Esophagus muscularis mucosa (tissue), 4 donors: ENCODE results near the gene HCK. TPM values are rescaled to one million over a fixed set of nuclear protein-coding genes. Genes with fewer than 3 reads are reported as not detected.

ENCODE experiments used
- DNase-seq: peaks from one replicate; pipeline ENCODE4 v3.0.0-alpha.2; 2017; ENCODE audit errors: extremely low spot score
- H3K27ac ChIP-seq, 4 donors: fragments of 200-600 bp; sonication (generic); replicated peaks in 1 of 4; 1 replicate in 3 of 4; 2 replicates in 1 of 4; pipeline ENCODE4 v1.5.1; 2016 to 2019; ENCODE audit warnings: mild to moderate bottlenecking in 1 of 4
- H3K27me3 ChIP-seq, 4 donors: fragments of 200-600 bp; sonication (generic); one replicate each; pipeline versions ENCODE4 v1.5.1 to v1.6.0; 2016 to 2019
- H3K36me3 ChIP-seq, 4 donors: fragments of 200-600 bp; sonication (generic); one replicate each; pipeline ENCODE4 v1.5.1; 2016 to 2019
- H3K4me1 ChIP-seq, 4 donors: fragments of 200-600 bp; sonication (generic); one replicate each; pipeline ENCODE4 v1.5.1; 2016 to 2019
- H3K4me3 ChIP-seq, 4 donors: fragments of 200-600 bp; sonication (generic); 1 replicate in 2 of 4; 2 replicates in 2 of 4; pipeline ENCODE4 v1.5.1; 2016 to 2019; ENCODE audit warnings: mild to moderate bottlenecking in 4 of 4, moderate library complexity in 1 of 4
- H3K9me3 ChIP-seq, 4 donors: fragments of 200-600 bp; sonication (generic); 1 replicate in 3 of 4; 2 replicates in 1 of 4; pipeline ENCODE4 v1.5.1; 2016 to 2019
- EP300 ChIP-seq: sonication (generic); formaldehyde crosslinking; IDR thresholded peaks from one replicate; pipeline ENCODE4 v1.6.1; 2017; ENCODE audit warnings: antibody characterized with exemption
- POLR2A ChIP-seq: fragments of 450-650 bp; IDR thresholded peaks from one replicate; pipeline ENCODE4 v1.6.1; 2017; ENCODE audit warnings: antibody characterized with exemption, moderate library complexity, mild to moderate bottlenecking, low read depth
- POLR2AphosphoS5 ChIP-seq, 2 donors: sonication (generic); formaldehyde crosslinking; IDR thresholded peaks; one replicate each; pipeline ENCODE4 v1.6.1; 2017; ENCODE audit warnings: antibody characterized with exemption in 2 of 2
- WGBS: methylation state at CpG from one replicate; pipeline ENCODE4 v1.1.5; 2018; 5-methylcytosine and 5-hydroxymethylcytosine counted together
- intact Hi-C: fragments of 100-400 bp; cut with DNase I; formaldehyde crosslinking; loops from one replicate; pipeline ENCODE4 v1.15.1; 2023
- total RNA-seq, 4 donors: library from RNA; depleted of rRNA; stranded (reverse); fragments of >200 nt; gene quantifications; one replicate each; pipeline versions ENCODE4 v1.1.0 to v1.2.1, GENCODE V29; 2016
- TF ChIP-seq, protein P1 (sequence below), 3 experiments: fragments of 200-600 bp in 2 of 3; fragments of 450-650 bp in 1 of 3; sonication (generic) in 2 of 3; IDR thresholded peaks; one replicate each; pipeline ENCODE4 v1.5.1; 2017 to 2019; ENCODE audit warnings: antibody characterized with exemption in 3 of 3, mild to moderate bottlenecking in 2 of 3, moderate library complexity in 1 of 3

HCK gene
- total RNA-seq, 4 donors from 2014 or later = 7.8 to 36.6 (median 11.4) TPM

DNA sequence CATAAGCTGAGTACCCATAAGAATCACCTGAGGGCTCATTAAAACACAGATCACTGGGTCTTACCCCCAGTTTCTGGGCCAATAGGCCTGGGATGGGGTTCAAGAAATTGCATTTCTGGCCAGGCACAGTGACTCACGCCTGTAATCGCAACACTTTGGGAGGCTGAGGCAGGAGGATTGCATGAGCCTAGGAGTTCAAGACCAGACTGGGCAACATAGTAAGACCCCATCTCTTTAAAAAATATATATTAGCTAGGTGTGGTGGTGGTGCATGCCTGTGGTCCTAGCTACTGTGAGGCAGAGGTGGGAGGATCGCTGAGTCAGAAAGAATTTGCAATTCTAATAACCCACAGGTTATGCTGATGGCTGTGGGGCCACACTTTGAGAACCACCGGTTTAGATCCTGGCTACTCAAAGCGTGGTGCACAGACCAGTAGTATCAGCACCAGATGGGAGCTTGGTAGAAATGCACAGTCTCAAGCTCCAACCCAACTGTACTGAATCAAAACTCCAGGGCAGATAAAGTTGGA is 39.8 kb upstream of the HCK start:
- intact Hi-C loops = no loop called here
- H3K27me3 ChIP-seq = peaks cover 0 to 80% (median 0%) of the 10 kb centered on the region in 4 donors
- H3K27ac ChIP-seq = no peak overlapping the region
- DNase-seq = no peak
- H3K4me1 ChIP-seq = peaks cover 0 to 26% (median under 1%) of the 10 kb centered on the region in 4 donors
- peak overlapping the region; percentile 37 to 51 (median 38) for H3K4me3 ChIP-seq
- TF ChIP-seq EP300 (no peak), POLR2AphosphoS5 (IDR thresholded peaks at IDR 0.05) (no peak), POLR2A (no peak)
- TF ChIP-seq, protein P1, sequence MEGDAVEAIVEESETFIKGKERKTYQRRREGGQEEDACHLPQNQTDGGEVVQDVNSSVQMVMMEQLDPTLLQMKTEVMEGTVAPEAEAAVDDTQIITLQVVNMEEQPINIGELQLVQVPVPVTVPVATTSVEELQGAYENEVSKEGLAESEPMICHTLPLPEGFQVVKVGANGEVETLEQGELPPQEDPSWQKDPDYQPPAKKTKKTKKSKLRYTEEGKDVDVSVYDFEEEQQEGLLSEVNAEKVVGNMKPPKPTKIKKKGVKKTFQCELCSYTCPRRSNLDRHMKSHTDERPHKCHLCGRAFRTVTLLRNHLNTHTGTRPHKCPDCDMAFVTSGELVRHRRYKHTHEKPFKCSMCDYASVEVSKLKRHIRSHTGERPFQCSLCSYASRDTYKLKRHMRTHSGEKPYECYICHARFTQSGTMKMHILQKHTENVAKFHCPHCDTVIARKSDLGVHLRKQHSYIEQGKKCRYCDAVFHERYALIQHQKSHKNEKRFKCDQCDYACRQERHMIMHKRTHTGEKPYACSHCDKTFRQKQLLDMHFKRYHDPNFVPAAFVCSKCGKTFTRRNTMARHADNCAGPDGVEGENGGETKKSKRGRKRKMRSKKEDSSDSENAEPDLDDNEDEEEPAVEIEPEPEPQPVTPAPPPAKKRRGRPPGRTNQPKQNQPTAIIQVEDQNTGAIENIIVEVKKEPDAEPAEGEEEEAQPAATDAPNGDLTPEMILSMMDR (IDR thresholded peaks at IDR 0.05) = no peak
- 87% methylated on average over 5 of the region's 5 CpGs for WGBS
- no peaks in the 10 kb centered on the region for H3K9me3 ChIP-seq
- H3K36me3 ChIP-seq = no peaks in the 10 kb centered on the region

DNA sequence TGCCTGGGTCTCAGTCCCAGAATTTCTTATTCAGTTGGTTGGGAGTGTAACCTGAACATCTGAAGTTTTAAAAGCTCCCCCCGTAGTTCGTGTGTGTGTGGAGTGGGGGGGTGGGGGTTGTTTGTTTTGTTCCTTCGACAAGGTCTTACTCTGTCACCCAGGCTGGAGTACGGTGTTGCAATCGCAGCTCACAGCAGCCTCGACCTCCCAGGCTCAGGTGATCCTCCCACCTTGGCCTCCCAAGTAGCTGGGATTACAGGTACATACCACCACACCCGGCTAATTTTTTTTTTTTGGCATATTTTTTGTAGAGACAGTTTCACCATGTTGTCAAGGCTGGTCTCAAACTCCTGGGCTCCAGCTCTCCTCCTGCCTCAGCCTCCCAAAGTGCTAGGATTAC is 38.7 kb upstream of the HCK start:
- Histone ChIP-seq H3K36me3 (no peaks in the 10 kb centered on the region), H3K4me1 (peaks cover 2 to 21% (median 6%) of the 10 kb centered on the region in 4 donors), H3K9me3 (no peaks in the 10 kb centered on the region), H3K4me3 (no peak overlapping the region), H3K27ac (no peak overlapping the region), H3K27me3 (peaks cover 0 to 85% (median 8%) of the 10 kb centered on the region in 4 donors)
- intact Hi-C loops = no loop called here
- DNase-seq = no peak
- no peak for TF ChIP-seq POLR2A
- TF ChIP-seq EP300 = no peak
- TF ChIP-seq, protein P1 (IDR thresholded peaks at IDR 0.05) = no peak
- TF ChIP-seq POLR2AphosphoS5 (IDR thresholded peaks at IDR 0.05) = no peak
- 68% methylated on average over 7 of the region's 7 CpGs for WGBS

DNA sequence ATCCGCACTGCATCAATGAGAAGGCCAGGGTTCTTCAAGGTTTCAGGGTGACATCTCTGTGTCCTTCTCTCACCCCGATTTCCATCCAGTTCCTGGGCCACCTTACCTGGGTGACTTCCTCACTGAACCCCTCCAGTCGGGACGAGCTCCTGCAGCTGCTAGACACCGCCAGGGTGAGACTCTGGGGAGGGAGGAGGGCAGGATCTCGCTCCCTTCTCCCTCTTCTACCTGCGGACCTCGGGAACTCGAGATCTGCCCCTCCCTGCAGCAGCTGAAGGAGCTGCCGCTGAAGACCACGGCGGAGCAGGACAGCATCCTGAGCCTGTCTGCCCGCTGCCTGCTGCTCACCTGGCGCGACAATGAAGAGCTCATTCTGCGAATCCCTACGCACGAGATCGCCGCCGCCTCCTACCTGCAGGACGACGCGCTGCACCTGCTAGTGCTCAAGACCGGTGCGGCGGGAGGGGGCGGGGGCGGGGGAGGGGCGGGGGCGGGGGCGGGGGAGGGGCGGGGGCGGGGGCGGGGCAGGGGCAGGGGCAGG is 34.3 kb upstream of the HCK start:
- peaks cover 4 to 98% (median 35%) of the 10 kb centered on the region in 4 donors for H3K27me3 ChIP-seq
- H3K9me3 ChIP-seq = no peaks in the 10 kb centered on the region
- no peak overlapping the region for H3K27ac ChIP-seq
- intact Hi-C loops = no loop called here
- 29% methylated on average over 14 of the region's 35 CpGs for WGBS
- H3K4me1 ChIP-seq = peaks cover 17 to 24% (median 23%) of the 10 kb centered on the region in 4 donors
- H3K4me3 ChIP-seq = peak overlapping the region in 1 of 4 donors; percentile 54
- H3K36me3 ChIP-seq = no peaks in the 10 kb centered on the region
- no peak for DNase-seq
- TF ChIP-seq EP300 = no peak
- TF ChIP-seq, protein P1 (IDR thresholded peaks at IDR 0.05) = no peak
- TF ChIP-seq POLR2A = no peak
- no peak for TF ChIP-seq POLR2AphosphoS5 (IDR thresholded peaks at IDR 0.05)

DNA sequence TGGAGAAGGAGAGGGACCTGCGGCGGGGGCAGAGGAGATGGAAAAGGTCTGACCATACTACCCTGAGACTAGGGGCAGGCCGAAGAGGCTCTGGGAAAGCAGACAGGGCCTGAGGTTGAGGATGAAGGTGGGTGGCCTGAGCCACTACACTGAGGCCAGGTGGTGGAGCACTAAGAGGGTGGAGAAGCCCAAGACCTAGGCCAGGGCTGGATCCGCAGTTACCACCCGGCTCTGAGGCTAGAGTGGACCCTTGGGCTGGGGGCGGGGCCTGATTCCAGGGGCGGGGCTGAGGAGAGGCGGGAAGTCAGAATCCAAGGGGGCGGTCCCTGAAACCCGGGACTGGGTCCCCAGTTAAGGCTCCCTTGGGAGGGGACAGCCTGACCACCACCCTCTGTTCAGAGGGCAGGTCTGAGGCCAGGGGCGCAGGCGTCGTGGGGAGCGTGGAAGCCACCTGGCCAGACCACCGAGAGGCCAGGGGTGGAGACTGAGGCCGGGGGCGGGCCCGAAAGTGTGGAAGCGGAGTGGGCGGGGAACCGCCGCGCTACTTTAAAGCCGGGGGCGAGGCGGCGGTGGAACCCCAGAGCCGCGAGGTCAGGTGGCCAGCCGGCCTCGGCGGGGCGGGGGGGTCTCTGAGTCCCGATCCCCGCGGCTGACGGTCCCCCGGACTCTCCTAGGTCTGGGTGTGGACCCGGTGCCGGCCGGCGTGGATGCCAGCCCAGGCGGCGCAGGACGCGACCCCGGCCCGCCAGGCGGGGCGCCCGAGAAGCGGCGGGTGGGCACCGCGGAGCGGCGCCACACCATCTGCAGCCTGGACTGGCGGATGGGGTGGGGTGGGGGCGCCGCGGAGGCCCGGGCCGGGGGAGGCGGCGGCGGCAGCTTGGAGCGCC is 33.5 kb upstream of the HCK start:
- Histone ChIP-seq H3K4me3 (peak overlapping the region; percentile 51 to 64 (median 54)), H3K9me3 (no peaks in the 10 kb centered on the region), H3K4me1 (peaks cover 17 to 24% (median 23%) of the 10 kb centered on the region in 4 donors), H3K27me3 (peaks cover 4 to 98% (median 37%) of the 10 kb centered on the region in 4 donors), H3K27ac (peak overlapping the region in 1 of 4 donors; percentile 33), H3K36me3 (no peaks in the 10 kb centered on the region)
- WGBS = 31% methylated on average over 3 of the region's 67 CpGs
- TF ChIP-seq EP300 (no peak), POLR2AphosphoS5 (IDR thresholded peaks at IDR 0.05) (no peak)
- TF ChIP-seq, protein P1 (IDR thresholded peaks at IDR 0.05) = no peak
- no peak for DNase-seq
- intact Hi-C loops = no loop called here
